Stimulated activated CD4-positive, alpha-beta T cell treated with anti-CD3 and anti-CD28 coated beads, Interleukin-2, amount 100 ng/mL, for 4 hours (primary cell): ENCODE results near the gene B3GALT5.
"Not testable (repeated sequence)": the region's sequence is repeated elsewhere in the genome, so short reads cannot be mapped to it uniquely, and the experiment has no call there.

Experiments
- DNase-seq: peaks from one replicate; pipeline ENCODE4 v3.0.0-alpha.2; 2020; ENCODE audit warnings: low read depth

Gene B3GALT5

GRCh38 chr21:39667353-39667891 is 54.7 kb downstream of the B3GALT5 start:
- no peak for DNase-seq

- DNase-seq = no peak
Measured at GRCh38 chr21:39668369-39668768, 55.6 kb downstream of the B3GALT5 start.

- DNase-seq = no peak
Measured at GRCh38 chr21:39669485-39669884, 56.7 kb downstream of the B3GALT5 start.

GRCh38 chr21:39669976-39670661 is 57.4 kb downstream of the B3GALT5 start:
- DNase-seq = no peak

GRCh38 chr21:39670701-39671100 is 58.0 kb downstream of the B3GALT5 start:
- no peak for DNase-seq

- no peak for DNase-seq
Measured at GRCh38 chr21:39671986-39672385, 59.2 kb downstream of the B3GALT5 start.

GRCh38 chr21:39673163-39673562 is 60.4 kb downstream of the B3GALT5 start:
- DNase-seq = no peak

- no peak for DNase-seq
Measured at GRCh38 chr21:39673736-39674135, 61.0 kb downstream of the B3GALT5 start.

- no peak for DNase-seq
Measured at GRCh38 chr21:39674801-39675200, 62.1 kb downstream of the B3GALT5 start.

GRCh38 chr21:39675590-39675989 is 62.9 kb downstream of the B3GALT5 start:
- DNase-seq = no peak

- no peak for DNase-seq
Measured at GRCh38 chr21:39675993-39676661, 63.4 kb downstream of the B3GALT5 start.

GRCh38 chr21:39680216-39680615 is 67.5 kb downstream of the B3GALT5 start:
- DNase-seq = no peak

- no peak for DNase-seq
Measured at GRCh38 chr21:39681257-39681656, 68.5 kb downstream of the B3GALT5 start.

GRCh38 chr21:39681845-39682244 is 69.1 kb downstream of the B3GALT5 start:
- DNase-seq = no peak

- no peak for DNase-seq
Measured at GRCh38 chr21:39685236-39685635, 72.5 kb downstream of the B3GALT5 start.

- DNase-seq = no peak
Measured at GRCh38 chr21:39685991-39686390, 73.3 kb downstream of the B3GALT5 start.

GRCh38 chr21:39686646-39687468 is 74.1 kb downstream of the B3GALT5 start:
- no peak for DNase-seq

GRCh38 chr21:39688010-39688409 is 75.3 kb downstream of the B3GALT5 start:
- no peak for DNase-seq

- DNase-seq = not testable (repeated sequence)
Measured at GRCh38 chr21:39689860-39690259, 77.1 kb downstream of the B3GALT5 start.

- DNase-seq = no peak
Measured at GRCh38 chr21:39690454-39690853, 77.7 kb downstream of the B3GALT5 start.

GRCh38 chr21:39694750-39695149 is 82.0 kb downstream of the B3GALT5 start:
- no peak for DNase-seq

- DNase-seq = no peak
Measured at GRCh38 chr21:39696196-39696595, 83.5 kb downstream of the B3GALT5 start.

- DNase-seq = no peak
Measured at GRCh38 chr21:39696618-39697017, 83.9 kb downstream of the B3GALT5 start.
